ENCODE measurements around the gene PGAP2. TPM values are rescaled to one million over a fixed set of nuclear protein-coding genes. Genes with fewer than 3 reads are reported as not detected.
A peak's percentile ranks its signal among the peaks of the same experiment; 100 is the strongest.

Gene PGAP2
- polyA plus RNA-seq, 1 experiment = 20.8 TPM

GRCh38 chr11:3797329-3798090, 10.8 kb upstream of the PGAP2 start, which contains the start of gene NUP98:
NUP98 (minus strand) TSS chr11:3797554; CDS start chr11:3782117, 15,437 bp downstream.
- H3K4me3 ChIP-seq (ENCODE audit: low read depth, low read length) = peak within 1 kb of the TSS; percentile 98

GRCh38 chr11:3799143-3799542, 9.2 kb upstream of the PGAP2 start:
- TF ChIP-seq CTCF (IDR thresholded peaks at IDR 0.05; ENCODE audit: low read depth, low read length) = no peak
- no peak for DNase-seq (ENCODE audit: low read depth, low spot score)
- ChIA-PET CTCF (interaction anchor here (0.9 to 2.2 kb wide), 2 partner anchors 9 to 273 kb away, joined by 10 to 15 read pairs; partner anchors contain the start of gene PGAP2), POLR2A (no interaction called here)
- no peaks in the 10 kb centered on the region; the same call in 1 of the 2 replicates for H3K9me3 ChIP-seq (ENCODE audit: control insufficient read depth, insufficient read depth, low read length)
- no peaks in the 10 kb centered on the region for H3K27me3 ChIP-seq (ENCODE audit: control insufficient read depth, insufficient read depth, low read length)
- H3K4me3 ChIP-seq (ENCODE audit: low read depth, low read length) = no peak overlapping the region
- H3K27ac ChIP-seq (ENCODE audit: low read depth, low read length) = no peak overlapping the region

More at GRCh38 chr11:3797329-3798090, 10.8 kb upstream of the PGAP2 start, which contains the start of gene NUP98:
- DNase-seq (ENCODE audit: low read depth, low spot score) = peak; percentile 100
- Histone ChIP-seq H3K27ac (ENCODE audit: low read depth, low read length) (peak within 1 kb of the TSS; percentile 93), H3K27me3 (ENCODE audit: control insufficient read depth, insufficient read depth, low read length) (no peaks in the 10 kb centered on the region), H3K9me3 (ENCODE audit: control insufficient read depth, insufficient read depth, low read length) (no peaks in the 10 kb centered on the region; the same call in 1 of the 2 replicates)
- ChIA-PET CTCF (interaction anchor here (0.7 to 2.2 kb wide), 3 partner anchors 11 to 52 kb away, joined by 4 to 15 read pairs (median 6); partner anchors contain the start of gene PGAP2), POLR2A (interaction anchor here (0.6 to 1.3 kb wide), 5 partner anchors 10 to 277 kb away, joined by 3 to 5 read pairs (median 4); partner anchors contain the start of gene RHOG)
- no peak for TF ChIP-seq CTCF (IDR thresholded peaks at IDR 0.05; ENCODE audit: low read depth, low read length)

GRCh38 chr11:3799873-3800272, 8.5 kb upstream of the PGAP2 start:
- ChIA-PET CTCF (interaction anchor here (0.9 kb wide), 1 partner anchor 273 kb away, joined by 10 read pairs; no protein-coding TSS in a partner anchor), POLR2A (no interaction called here)
- Histone ChIP-seq H3K27me3 (ENCODE audit: control insufficient read depth, insufficient read depth, low read length) (no peaks in the 10 kb centered on the region), H3K27ac (ENCODE audit: low read depth, low read length) (no peak overlapping the region), H3K9me3 (ENCODE audit: control insufficient read depth, insufficient read depth, low read length) (no peaks in the 10 kb centered on the region; the same call in 1 of the 2 replicates), H3K4me3 (ENCODE audit: low read depth, low read length) (no peak overlapping the region)
- no peak for DNase-seq (ENCODE audit: low read depth, low spot score)
- no peak for TF ChIP-seq CTCF (IDR thresholded peaks at IDR 0.05; ENCODE audit: low read depth, low read length)

- Histone ChIP-seq H3K9me3 (ENCODE audit: control insufficient read depth, insufficient read depth, low read length) (no peaks in the 10 kb centered on the region; the same call in 1 of the 2 replicates), H3K27me3 (ENCODE audit: control insufficient read depth, insufficient read depth, low read length) (no peaks in the 10 kb centered on the region), H3K27ac (ENCODE audit: low read depth, low read length) (peak overlapping the region; percentile 31), H3K4me3 (ENCODE audit: low read depth, low read length) (no peak overlapping the region)
- DNase-seq (ENCODE audit: low read depth, low spot score) = no peak
- ChIA-PET POLR2A (interaction anchor here (0.7 kb wide), 1 partner anchor 114 kb away, joined by 6 read pairs; no protein-coding TSS in a partner anchor), CTCF (no interaction called here)
- TF ChIP-seq CTCF (IDR thresholded peaks at IDR 0.05; ENCODE audit: low read depth, low read length) = no peak
Measured at GRCh38 chr11:3802011-3802790, 6.2 kb upstream of the PGAP2 start.
